A549 (cell line): ENCODE measurements around the gene BPI. TPM values are rescaled to one million over a fixed set of nuclear protein-coding genes. Genes with fewer than 3 reads are reported as not detected.

Experiments
- ATAC-seq, 2 experiments: fragments of 200-7000 bp in 1 of 2; fragments of >200 bp in 1 of 2; cut with Nextera tagmentation in 1 of 2; cut with Tn5 transposase in 1 of 2; 3 replicates each; pipeline versions ENCODE4 v1.8.0 to v1.9.1; 2018 to 2020; ENCODE audit warnings: mild to moderate bottlenecking in 1 of 2, moderate library complexity in 1 of 2
- CTCF ChIA-PET: fragments of 300-600 bp; sonication (Branson Sonifier 250); formaldehyde crosslinking; extraction: SDS; loops from one replicate; lab custom pipeline; 2021; ENCODE audit warnings: antibody characterized with exemption, inconsistent platforms; lab: Yijun Ruan, JAX
- POLR2A ChIA-PET: fragments of 350-600 bp; formaldehyde crosslinking; extraction: SDS; loops from one replicate; lab custom pipeline; 2021; ENCODE audit warnings: antibody characterized with exemption, inconsistent platforms; lab: Yijun Ruan, JAX
- DNase-seq, 2 experiments: peaks; one replicate each; pipeline versions ENCODE4 v3.0.0 to v3.0.0-alpha.2; 2011 to 2016; ENCODE audit warnings: low read depth in 1 of 2, low spot score in 1 of 2
- FAIRE-seq: peaks from 2 replicates; lab custom pipeline; 2011; peaks lifted over from hg19 to GRCh38; lab: Jason Lieb, UNC
- H3K27ac ChIP-seq, 2 experiments: fragments of >200 bp; sonication (Bioruptor Twin); formaldehyde crosslinking; 3 replicates each; pipeline ENCODE4 v1.5.1; 2016 to 2017
- H3K4me1 ChIP-seq: fragments of >200 bp; sonication (Bioruptor Twin); formaldehyde crosslinking; 3 replicates; pipeline ENCODE4 v1.6.1; 2016
- H3K4me2 ChIP-seq: fragments of >200 bp; sonication (Bioruptor Twin); formaldehyde crosslinking; 3 replicates; pipeline ENCODE4 v1.6.1; 2016
- H3K4me3 ChIP-seq: fragments of >200 bp; sonication (Bioruptor Twin); formaldehyde crosslinking; 3 replicates; pipeline ENCODE4 v1.5.1; 2016
- H3K9me3 ChIP-seq: fragments of >200 bp; sonication (Bioruptor Twin); formaldehyde crosslinking; 3 replicates; pipeline ENCODE4 v1.6.1; 2016
- BHLHE40 ChIP-seq: IDR thresholded peaks from 2 replicates; pipeline ENCODE4 v1.6.1; 2012; ENCODE audit warnings: low read depth, low read length, inconsistent platforms
- CBX2 ChIP-seq: fragments of 200-600 bp; sonication (generic); IDR thresholded peaks from 2 replicates; pipeline ENCODE4 v1.6.1; 2016; ENCODE audit warnings: low read depth, mild to moderate bottlenecking, borderline replicate concordance
- CHD2 ChIP-seq: fragments of 150-350 bp; IDR thresholded peaks from 2 replicates; pipeline ENCODE4 v1.6.1; 2014; ENCODE audit warnings: low read length; ENCODE audit not compliant: partially characterized antibody
- EHMT2 ChIP-seq: fragments of 200-600 bp; sonication (generic); IDR thresholded peaks from 2 replicates; pipeline ENCODE4 v1.6.1; 2016; ENCODE audit warnings: antibody characterized with exemption, low read depth, mild to moderate bottlenecking, moderate library complexity
- ESRRA ChIP-seq: fragments of 150-350 bp; IDR thresholded peaks from 2 replicates; pipeline ENCODE4 v1.6.1; 2014; ENCODE audit warnings: mild to moderate bottlenecking, low read length, borderline replicate concordance
- FOSB ChIP-seq: fragments of 250-450 bp; sonication (Bioruptor Pico); IDR thresholded peaks from 2 replicates; pipeline ENCODE4 v1.5.0; 2020; ENCODE audit warnings: mild to moderate bottlenecking, moderate library complexity
- FOSL2 ChIP-seq, 2 experiments: fragments of 450-650 bp in 1 of 2; fragments of >200 bp in 1 of 2; sonication (Bioruptor Twin) in 1 of 2; formaldehyde crosslinking; IDR thresholded peaks; 2 replicates each; pipeline versions ENCODE4 v1.5.0 to v1.6.1; 2016 to 2020; ENCODE audit warnings: mild to moderate bottlenecking in 1 of 2, moderate library complexity in 1 of 2
- HDAC2 ChIP-seq: fragments of 200-600 bp; sonication (generic); IDR thresholded peaks from 2 replicates; pipeline ENCODE4 v1.6.1; 2016
- HEYL ChIP-seq: fragments of 250-450 bp; sonication (Bioruptor Pico); IDR thresholded peaks from 2 replicates; pipeline ENCODE4 v1.8.0; 2021; ENCODE audit warnings: mild to moderate bottlenecking, moderate library complexity
- HOXB13 ChIP-seq: fragments of 250-450 bp; sonication (Bioruptor Pico); IDR thresholded peaks from 2 replicates; pipeline ENCODE4 v1.5.0; 2020; ENCODE audit warnings: low read depth, mild to moderate bottlenecking, moderate library complexity
- HOXB5 ChIP-seq: fragments of 250-450 bp; sonication (Bioruptor Pico); IDR thresholded peaks from 2 replicates; pipeline ENCODE4 v1.5.0; 2020; ENCODE audit warnings: mild to moderate bottlenecking, moderate library complexity
- JUNB ChIP-seq: fragments of >200 bp; sonication (Bioruptor Twin); formaldehyde crosslinking; IDR thresholded peaks from 2 replicates; pipeline ENCODE4 v1.6.1; 2016
- KDM5A ChIP-seq: fragments of 200-600 bp; sonication (generic); IDR thresholded peaks from 2 replicates; pipeline ENCODE4 v1.6.1; 2016; ENCODE audit warnings: antibody characterized with exemption, mild to moderate bottlenecking
- POLR2A ChIP-seq: IDR thresholded peaks from 2 replicates; pipeline ENCODE4 v1.6.1; 2012; ENCODE audit warnings: mild to moderate bottlenecking, low read length
- SMC3 ChIP-seq: fragments of >200 bp; sonication (Bioruptor Twin); formaldehyde crosslinking; IDR thresholded peaks from 3 replicates; pipeline ENCODE4 v1.6.1; 2018; ENCODE audit warnings: inconsistent platforms
- WGBS: methylation state at CpG from one replicate; pipeline ENCODE4 v1.1.6; 2017; ENCODE audit errors: missing lambda C conversion rate; 5-methylcytosine and 5-hydroxymethylcytosine counted together
- polyA plus RNA-seq, 4 experiments: library from polyadenylated mRNA; depleted of rRNA in 3 of 4; stranded (reverse); fragments of >200 nt; fragmentation: RNase III in 1 of 4; extraction: RNeasy Plus Mini Kit Qiagen cat#74134 plus additional on column Dnase treatment in 1 of 4; gene quantifications; 2 replicates in 3 of 4; 3 replicates in 1 of 4; pipeline ENCODE4 v1.2.3, GENCODE V29; 2011 to 2017
- TF ChIP-seq, protein P1 (sequence below): fragments of 200-600 bp; sonication (generic); IDR thresholded peaks from 2 replicates; pipeline ENCODE4 v1.6.1; 2016; ENCODE audit warnings: antibody characterized with exemption, mild to moderate bottlenecking, moderate library complexity
- TF ChIP-seq, protein P2 (sequence below): IDR thresholded peaks from 2 replicates; pipeline ENCODE4 v1.6.1; 2012
- TF ChIP-seq, protein P3 (sequence below): fragments of >200 bp; sonication (Bioruptor Twin); formaldehyde crosslinking; IDR thresholded peaks from 2 replicates; pipeline ENCODE4 v1.6.1; 2016
- TF ChIP-seq, protein P4 (sequence below): fragments of 450-650 bp; IDR thresholded peaks from 2 replicates; pipeline ENCODE4 v1.6.1; 2014; ENCODE audit warnings: antibody characterized with exemption

The BPI gene
- polyA plus RNA-seq, 2 of the 4 experiments (the other 2 are of a cell fraction), result not detected

DNA sequence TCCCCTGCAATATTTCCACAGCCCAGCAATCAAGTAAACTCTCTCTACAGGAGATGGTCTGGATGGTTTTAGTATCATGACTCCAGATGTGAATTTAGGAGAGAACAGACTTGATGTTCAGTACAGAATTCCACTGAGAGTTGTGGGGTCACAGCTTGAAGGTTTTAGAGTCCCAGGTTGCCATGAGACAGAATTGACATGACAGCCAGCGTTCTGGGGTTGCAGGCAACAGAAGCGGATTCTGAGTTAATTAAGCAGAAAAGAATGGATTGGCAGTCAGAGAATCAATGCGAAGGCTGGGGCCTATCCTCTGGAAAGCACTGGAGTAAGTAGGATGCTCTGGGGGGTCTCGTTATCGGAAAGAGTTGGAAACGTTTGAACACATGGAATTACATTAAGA is 41.0 kb upstream of the BPI start:
- CTCF ChIA-PET, result interaction anchor here (1.8 to 3.9 kb wide), 2 partner anchors 9 to 28 kb away, joined by 5 to 10 read pairs; no protein-coding TSS in a partner anchor
- no peak for TF ChIP-seq FOSB (CRISPR knock-in tag)
- TF ChIP-seq ESRRA, result no peak
- TF ChIP-seq EHMT2, result no peak
- TF ChIP-seq HEYL (CRISPR knock-in tag), result no peak
- TF ChIP-seq POLR2A, result no peak
- no peak for TF ChIP-seq KDM5A
- TF ChIP-seq, protein P1, sequence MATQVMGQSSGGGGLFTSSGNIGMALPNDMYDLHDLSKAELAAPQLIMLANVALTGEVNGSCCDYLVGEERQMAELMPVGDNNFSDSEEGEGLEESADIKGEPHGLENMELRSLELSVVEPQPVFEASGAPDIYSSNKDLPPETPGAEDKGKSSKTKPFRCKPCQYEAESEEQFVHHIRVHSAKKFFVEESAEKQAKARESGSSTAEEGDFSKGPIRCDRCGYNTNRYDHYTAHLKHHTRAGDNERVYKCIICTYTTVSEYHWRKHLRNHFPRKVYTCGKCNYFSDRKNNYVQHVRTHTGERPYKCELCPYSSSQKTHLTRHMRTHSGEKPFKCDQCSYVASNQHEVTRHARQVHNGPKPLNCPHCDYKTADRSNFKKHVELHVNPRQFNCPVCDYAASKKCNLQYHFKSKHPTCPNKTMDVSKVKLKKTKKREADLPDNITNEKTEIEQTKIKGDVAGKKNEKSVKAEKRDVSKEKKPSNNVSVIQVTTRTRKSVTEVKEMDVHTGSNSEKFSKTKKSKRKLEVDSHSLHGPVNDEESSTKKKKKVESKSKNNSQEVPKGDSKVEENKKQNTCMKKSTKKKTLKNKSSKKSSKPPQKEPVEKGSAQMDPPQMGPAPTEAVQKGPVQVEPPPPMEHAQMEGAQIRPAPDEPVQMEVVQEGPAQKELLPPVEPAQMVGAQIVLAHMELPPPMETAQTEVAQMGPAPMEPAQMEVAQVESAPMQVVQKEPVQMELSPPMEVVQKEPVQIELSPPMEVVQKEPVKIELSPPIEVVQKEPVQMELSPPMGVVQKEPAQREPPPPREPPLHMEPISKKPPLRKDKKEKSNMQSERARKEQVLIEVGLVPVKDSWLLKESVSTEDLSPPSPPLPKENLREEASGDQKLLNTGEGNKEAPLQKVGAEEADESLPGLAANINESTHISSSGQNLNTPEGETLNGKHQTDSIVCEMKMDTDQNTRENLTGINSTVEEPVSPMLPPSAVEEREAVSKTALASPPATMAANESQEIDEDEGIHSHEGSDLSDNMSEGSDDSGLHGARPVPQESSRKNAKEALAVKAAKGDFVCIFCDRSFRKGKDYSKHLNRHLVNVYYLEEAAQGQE, result no peak
- TF ChIP-seq, protein P2, sequence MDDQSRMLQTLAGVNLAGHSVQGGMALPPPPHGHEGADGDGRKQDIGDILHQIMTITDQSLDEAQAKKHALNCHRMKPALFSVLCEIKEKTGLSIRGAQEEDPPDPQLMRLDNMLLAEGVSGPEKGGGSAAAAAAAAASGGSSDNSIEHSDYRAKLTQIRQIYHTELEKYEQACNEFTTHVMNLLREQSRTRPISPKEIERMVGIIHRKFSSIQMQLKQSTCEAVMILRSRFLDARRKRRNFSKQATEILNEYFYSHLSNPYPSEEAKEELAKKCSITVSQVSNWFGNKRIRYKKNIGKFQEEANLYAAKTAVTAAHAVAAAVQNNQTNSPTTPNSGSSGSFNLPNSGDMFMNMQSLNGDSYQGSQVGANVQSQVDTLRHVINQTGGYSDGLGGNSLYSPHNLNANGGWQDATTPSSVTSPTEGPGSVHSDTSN, result no peak
- no peak for TF ChIP-seq CBX2
- ATAC-seq (no peak), DNase-seq (no peak), FAIRE-seq (no peak)
- POLR2A ChIA-PET, result no interaction called here
- 57% methylated on average over 6 of the region's 6 CpGs for whole genome bisulfite sequencing
- H3K9me3 ChIP-seq, result peaks cover 4% of the 10 kb centered on the region; the same call in 1 of the 3 replicates
- H3K4me2 ChIP-seq, result no peak overlapping the region
- no peak overlapping the region for H3K4me3 ChIP-seq
- no peak overlapping the region for H3K27ac ChIP-seq
- no peaks in the 10 kb centered on the region; the same call in 2 of the 3 replicates for H3K4me1 ChIP-seq

DNA sequence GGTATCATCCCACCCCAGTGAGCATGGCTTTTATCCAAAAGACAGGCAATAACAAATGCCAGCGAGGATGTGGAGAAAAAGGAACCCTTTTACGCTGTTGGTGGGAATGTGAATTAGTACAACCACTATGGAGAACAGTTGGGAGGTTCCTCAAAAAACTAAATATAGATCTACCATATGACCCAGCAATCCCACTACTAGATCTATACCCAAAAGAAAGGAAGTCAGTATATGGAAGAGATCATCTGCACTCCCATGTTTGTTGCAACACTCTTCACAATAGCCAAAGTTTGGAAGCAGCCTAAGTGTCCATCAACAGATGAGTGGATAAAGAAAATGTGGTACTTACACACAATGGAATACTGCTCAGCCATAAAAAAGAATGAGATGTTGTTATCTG is 37.5 kb upstream of the BPI start:
- POLR2A ChIA-PET, result no interaction called here
- FAIRE-seq (no peak), ATAC-seq (no peak), DNase-seq (no peak)
- CTCF ChIA-PET, result interaction anchor here (0.6 kb wide), 1 partner anchor 55 kb away, joined by 3 read pairs; no protein-coding TSS in a partner anchor
- 80% methylated on average over 2 of the region's 2 CpGs for WGBS
- H3K9me3 ChIP-seq, result peaks cover 4% of the 10 kb centered on the region; the same call in 1 of the 3 replicates
- H3K4me1 ChIP-seq, result peaks cover 8% of the 10 kb centered on the region
- no peak overlapping the region for H3K4me3 ChIP-seq
- TF ChIP-seq BHLHE40, result no peak
- no peak for TF ChIP-seq HOXB13 (CRISPR knock-in tag)
- no peak for TF ChIP-seq POLR2A
- TF ChIP-seq CHD2, result no peak
- no peak for TF ChIP-seq FOSL2 (IDR thresholded peaks at IDR 0.05)
- no peak for TF ChIP-seq FOSL2 (CRISPR knock-in tag; IDR thresholded peaks at IDR 0.05)
- no peak for TF ChIP-seq SMC3
- no peak for TF ChIP-seq HOXB5 (CRISPR knock-in tag)
- TF ChIP-seq, protein P3, sequence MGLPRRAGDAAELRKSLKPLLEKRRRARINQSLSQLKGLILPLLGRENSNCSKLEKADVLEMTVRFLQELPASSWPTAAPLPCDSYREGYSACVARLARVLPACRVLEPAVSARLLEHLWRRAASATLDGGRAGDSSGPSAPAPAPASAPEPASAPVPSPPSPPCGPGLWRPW, result no peak
- no peak for TF ChIP-seq FOSB (CRISPR knock-in tag)
- TF ChIP-seq, protein P4, sequence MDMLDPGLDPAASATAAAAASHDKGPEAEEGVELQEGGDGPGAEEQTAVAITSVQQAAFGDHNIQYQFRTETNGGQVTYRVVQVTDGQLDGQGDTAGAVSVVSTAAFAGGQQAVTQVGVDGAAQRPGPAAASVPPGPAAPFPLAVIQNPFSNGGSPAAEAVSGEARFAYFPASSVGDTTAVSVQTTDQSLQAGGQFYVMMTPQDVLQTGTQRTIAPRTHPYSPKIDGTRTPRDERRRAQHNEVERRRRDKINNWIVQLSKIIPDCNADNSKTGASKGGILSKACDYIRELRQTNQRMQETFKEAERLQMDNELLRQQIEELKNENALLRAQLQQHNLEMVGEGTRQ, result no peak
- TF ChIP-seq HDAC2, result no peak
- H3K27ac ChIP-seq, result no peak overlapping the region
- no peak overlapping the region for H3K4me2 ChIP-seq

DNA sequence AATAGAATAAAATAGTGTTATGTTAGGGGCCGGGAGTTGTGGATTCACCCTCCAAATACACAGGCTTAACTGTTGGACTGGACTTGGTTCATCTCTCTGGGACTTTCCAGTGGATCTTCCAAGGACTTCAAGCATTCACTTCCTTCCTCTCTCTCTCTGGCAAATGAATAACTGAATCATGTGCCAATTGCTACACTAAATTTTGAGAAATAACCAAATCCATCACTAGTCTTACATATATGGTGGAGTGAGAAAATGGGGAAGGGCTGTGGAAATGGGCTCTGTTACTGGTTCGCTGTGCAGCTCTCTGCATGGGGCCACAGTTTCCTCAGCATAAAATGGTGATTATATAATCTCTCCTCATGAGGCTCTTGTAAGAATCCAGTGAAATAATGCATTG is 36.7 kb upstream of the BPI start:
- FAIRE-seq, result no peak
- TF ChIP-seq JUNB, result no peak
- TF ChIP-seq, all 56 proteins: peak for 0
- no peak overlapping the region for H3K27ac ChIP-seq
- no peak for DNase-seq
- CTCF ChIA-PET, result interaction anchor here (0.8 kb wide), 1 partner anchor 221 kb away, joined by 3 read pairs; no protein-coding TSS in a partner anchor
- H3K4me3 ChIP-seq, result no peak overlapping the region
- peaks cover 12% of the 10 kb centered on the region for H3K4me1 ChIP-seq
- no peak overlapping the region for H3K4me2 ChIP-seq
- WGBS, result 16% methylated on average over 2 of the region's 2 CpGs
- POLR2A ChIA-PET, result no interaction called here
- ATAC-seq, result no peak
- peaks cover 4% of the 10 kb centered on the region; the same call in 1 of the 3 replicates for H3K9me3 ChIP-seq
